GM19328 (cell line): ENCODE measurements around the gene RASA2.
"Not testable (repeated sequence)": the region's sequence is repeated elsewhere in the genome, so short reads cannot be mapped to it uniquely, and the experiment has no call there.

Experiments
- ATAC-seq: cut with Tn5 transposase; IDR thresholded peaks from one replicate; pipeline ENCODE4 v1.9.1; 2021; ENCODE audit warnings: mild to moderate bottlenecking, moderate library complexity; ENCODE audit not compliant: unreplicated experiment

The RASA2 gene

DNA sequence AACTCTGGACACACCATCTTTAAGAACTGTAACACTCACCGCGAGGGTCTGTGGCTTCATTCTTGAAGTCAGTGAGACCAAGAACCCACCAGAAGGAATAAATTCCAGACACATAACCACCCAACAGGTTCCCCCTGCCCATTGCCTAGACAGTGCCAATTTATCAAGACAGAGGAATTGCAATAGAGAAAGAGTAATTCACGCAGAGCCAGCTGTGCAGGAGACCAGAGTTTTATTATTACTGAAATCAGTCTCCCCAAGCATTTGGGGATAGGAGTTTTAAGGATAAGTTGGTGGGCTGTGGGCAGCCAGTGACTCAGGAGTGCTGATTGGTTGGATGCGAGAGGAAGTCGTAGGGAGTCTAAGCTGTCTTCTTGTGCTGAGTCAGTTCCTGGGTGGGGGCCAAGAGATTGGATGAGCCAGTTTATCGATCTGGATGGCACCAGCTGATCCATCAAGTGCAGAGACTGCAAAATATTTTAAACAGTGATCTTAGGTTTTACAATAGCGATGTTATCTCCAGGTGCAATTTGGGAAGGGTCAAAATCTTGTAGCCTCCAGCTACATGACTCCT is 142.1 kb downstream of the RASA2 start:
- not testable (repeated sequence) for ATAC-seq

DNA sequence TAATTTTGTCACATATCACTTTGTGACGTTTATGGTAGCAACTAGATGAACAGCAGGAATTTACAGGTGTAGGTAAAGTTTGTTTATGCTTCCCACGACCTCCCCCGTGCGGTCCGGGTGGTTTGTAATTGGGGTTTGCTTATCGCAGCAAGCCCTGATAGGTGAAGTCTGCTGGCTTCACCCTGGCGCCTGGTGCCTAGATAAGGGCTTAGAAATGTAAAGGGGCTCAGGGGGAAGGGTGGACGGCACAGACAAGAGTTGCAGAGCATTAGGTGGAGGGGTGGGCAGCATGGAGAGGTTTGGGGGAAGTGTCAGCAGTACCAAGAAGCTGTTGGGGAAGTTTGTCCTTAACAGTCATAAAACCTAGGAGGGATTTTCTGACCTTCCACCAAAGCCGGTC is 143.1 kb downstream of the RASA2 start:
- no peak for ATAC-seq

DNA sequence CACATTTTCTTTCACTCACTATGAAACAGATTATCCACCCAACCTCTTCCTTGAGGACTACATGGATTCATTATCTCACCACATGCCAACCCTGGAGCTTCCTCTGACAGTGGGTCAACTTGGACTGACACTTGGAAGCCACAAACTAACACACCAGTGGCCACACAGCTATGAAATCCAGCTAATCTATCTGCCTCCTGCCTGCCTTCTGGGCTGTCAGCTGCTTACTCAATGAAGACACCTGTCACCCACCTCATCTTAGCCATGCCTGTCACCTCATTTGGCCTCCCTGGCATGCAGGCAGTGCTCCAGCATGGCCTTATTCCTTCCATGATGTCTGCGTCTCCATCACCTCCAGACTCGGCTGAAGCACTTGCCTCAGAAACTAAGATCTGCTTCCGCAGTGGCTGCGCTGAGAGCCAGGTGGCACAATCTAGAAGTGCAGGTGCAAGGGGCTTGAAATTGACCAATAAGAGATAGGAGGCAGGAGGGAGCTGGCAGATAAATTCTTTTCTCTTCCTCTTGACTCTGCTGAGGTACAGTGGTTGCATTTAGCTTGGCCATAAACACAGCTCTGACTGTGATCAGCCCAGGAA is 146.1 kb downstream of the RASA2 start:
- ATAC-seq = no peak

DNA sequence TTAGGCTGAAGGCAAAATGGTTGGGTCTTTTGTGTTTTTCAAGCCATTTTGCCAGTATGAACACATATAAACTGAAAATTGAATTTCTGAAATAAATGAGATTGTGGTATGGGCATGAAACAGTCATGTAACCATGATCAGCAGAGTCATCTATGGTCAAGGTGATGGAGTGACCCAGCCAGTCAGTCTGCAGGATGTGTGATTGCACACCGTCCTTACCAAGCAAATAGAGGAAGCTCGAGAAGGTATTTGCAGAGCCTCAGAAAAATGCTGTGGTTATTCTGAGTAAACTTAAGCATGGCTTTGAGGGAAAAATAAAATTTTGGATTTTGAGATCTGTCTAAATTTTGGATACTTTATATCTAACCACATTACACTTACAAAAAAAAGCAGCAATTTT is 155.4 kb downstream of the RASA2 start:
- no peak for ATAC-seq

DNA sequence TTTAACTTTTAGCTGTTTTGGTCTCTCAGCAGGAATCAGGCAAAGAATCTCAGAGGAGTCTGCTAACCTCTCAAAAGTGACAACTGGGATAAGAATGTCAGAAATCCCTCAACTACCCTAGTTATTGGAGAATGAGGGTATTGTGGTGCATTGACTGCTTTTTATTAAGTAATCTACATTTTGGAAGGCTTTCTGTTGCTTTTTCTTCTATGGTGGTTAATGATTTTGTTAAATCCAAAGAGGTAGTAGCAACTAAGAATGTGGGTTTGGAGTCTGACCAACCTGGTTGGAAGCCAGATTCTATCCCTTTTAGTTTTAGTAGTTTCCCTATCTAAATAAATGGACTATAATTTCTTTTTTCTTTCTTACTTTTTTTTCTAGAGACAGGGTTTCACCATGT is 156.6 kb downstream of the RASA2 start:
- no peak for ATAC-seq

DNA sequence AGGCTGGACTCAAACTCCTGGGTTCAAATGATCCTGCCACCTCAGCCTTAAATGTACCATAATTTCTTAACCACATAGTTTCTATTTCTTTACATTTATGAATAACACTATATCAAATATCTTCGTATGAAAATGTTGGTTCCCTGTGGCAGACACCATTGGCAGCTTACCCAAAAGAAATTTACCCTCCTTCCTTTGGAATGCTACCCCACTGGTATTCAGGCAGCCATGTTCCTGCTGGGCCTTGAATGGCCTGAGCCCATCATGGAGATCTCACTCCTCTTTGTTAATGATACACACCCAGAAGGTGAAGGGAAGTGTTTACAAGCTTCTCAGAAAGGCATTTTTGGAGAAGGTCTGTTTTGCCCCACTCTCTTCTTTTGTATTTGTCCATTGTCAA is 157.0 kb downstream of the RASA2 start:
- no peak for ATAC-seq

DNA sequence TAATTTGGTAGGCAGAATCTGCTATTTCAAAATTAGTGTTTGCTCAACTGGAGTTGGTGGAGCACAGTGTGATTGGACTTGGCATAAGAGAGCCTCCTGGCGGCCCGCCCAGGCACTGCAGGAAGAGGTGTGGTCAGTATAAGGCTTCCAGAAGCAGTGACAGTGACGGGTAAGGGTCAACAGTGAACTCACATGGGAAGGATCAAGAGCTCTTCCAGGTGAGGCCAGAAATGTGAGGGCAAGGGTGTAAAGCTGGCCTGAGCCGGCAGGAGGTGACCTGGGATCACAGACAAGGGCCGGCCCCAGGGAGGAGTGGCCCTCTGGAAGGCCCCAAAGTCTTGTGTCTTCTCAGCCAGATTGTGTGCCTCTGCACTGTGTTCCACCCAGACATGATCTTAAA is 158.1 kb downstream of the RASA2 start:
- peak; percentile 76 for ATAC-seq

DNA sequence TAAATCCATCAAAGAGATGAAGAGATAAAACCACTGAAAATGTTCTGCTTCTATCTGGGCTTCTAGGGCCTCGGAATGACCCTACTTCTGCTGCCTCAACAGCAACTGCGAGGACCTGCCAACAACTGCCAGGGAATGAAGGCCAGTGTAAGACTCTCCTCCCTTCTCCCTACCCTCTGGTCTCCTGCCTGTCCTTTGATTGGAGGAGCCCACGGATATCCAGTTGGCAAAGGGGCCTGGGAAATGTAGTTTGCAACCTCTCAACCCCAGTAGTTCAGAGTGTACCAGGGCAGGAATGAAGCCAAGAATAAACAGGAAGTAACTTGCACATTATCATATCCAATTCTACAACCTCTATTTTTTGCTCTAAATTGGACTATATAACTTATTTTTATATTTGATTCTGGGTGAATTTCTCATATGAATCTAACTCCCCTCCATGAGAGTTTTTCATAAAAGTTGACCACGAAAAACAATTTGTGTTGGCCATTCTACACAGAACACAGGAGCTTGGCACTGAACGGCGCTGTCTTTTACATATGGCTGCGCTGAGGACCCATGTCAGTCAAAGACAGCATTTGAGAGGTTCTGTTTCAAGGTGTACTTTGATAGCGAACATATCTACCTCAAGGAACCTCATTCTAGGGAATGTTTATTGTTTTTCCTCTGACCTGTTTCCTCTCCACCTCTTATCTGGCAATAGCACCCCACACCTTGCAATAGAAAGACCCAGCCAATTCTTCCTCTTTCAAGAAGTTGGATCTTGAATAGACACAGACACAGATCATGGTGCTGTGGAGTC is 160.1 kb downstream of the RASA2 start:
- no peak for ATAC-seq

DNA sequence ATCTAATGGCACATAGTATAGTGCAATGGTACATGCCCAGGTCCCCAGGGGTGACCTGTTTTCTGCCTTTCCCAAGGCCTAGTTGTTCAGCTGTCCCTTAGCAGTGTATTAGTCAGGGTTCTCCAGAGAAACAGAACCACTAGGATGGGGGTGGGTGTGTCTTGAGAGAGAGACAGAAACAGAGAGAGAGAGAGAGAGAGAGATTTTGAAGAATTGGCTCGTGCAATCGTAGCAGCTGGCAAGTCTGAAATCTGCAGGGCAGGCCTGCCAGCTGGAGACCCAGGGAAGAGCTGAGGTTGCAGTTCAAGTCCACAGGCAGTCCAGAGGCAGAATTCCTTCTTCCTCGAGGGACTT is 160.7 kb downstream of the RASA2 start:
- no peak for ATAC-seq

DNA sequence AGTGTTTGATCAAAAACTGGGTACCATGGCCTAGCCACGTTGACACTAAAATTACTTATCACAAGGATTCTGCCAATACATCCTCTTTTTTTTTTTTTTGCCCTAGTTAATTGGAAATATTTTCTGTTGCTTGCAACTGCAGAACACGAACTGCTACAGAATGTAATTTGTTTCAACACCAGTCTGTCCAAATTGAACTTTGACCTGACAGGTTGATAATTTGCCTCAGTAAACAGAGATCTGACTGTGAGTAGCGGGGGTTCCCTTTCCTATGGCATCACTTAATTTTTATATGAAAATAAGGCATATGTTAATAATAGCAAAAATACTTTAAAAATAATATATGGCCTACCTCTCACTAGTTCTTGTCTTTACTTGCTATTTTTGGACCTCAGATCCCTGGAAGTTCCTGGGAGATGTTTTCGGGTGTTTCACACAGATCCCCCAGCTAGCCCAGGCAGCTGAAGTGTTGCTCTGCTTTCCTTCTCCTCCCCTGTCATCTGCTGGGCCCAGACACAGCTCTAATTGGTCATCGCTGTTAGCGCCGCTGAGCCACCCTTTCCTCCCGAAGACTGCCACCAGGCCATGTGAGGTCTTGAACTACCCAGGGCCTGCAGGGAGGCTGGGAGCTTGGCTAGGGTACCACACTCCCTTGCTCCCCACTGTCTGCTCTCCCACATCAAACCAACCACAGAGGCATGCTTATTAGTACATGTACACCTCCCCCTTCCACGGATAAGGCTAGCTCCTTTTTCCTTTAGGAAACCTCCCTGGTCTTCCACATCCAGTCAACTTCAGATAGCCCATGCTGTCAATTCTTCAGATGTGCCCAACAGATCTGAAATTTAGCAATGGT is 161.5 kb downstream of the RASA2 start:
- no peak for ATAC-seq

DNA sequence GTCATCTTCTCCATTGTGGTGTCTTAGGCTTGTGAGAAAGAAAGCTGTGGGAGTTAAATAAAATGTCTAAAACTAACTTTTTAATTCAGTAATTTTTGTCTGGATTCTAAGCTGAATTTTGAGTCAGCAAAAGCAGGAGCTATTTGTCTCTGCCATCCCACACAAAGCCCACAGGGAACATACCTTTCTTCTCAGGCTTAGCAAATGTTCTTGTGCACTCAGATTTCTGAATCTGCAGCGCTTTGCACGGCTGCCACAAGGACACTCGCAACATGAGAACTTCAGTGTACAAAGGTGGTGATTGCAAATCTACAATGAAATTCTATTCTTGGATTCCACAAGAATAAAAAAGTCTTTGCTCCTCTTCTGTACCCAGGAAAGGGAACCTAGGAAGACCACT is 163.0 kb downstream of the RASA2 start:
- no peak for ATAC-seq

DNA sequence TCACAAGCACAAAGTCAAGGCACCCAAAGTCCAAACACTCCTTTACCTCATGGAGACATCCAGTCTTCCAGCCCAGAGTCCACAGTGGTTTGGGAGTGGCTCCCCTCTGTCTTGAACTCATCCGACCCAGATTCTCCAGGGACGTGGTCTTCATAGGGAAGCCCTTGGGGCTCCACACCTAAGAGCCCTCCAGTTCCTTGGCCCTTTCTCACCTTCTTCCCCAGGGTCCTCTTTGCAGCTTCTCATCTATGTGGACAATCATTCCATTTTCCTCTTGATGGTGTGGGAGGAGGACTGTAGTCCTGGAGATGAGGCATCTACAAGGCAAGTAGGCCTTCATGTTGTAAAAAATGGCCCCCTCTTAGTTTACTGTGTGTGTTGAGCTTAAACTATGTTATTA is 164.0 kb downstream of the RASA2 start:
- ATAC-seq = no peak

DNA sequence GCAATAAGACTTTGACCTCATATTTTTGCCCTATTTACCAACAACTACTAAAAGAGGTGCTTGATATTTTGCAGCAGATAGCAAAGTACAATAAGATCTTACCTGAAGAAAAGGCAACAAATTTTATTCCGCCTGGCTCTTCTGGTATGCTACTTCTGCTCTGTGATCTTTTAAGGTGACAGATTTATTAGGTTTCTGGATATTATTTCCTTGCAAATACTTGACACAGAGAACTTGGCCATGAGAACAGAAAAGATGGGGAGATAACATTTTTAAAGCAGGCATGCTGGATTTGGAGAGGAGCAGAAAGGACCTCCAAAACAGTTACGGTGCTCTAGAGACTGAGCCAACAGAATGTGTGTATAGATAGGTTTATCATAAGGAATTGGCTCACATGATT is 164.6 kb downstream of the RASA2 start:
- ATAC-seq = no peak

DNA sequence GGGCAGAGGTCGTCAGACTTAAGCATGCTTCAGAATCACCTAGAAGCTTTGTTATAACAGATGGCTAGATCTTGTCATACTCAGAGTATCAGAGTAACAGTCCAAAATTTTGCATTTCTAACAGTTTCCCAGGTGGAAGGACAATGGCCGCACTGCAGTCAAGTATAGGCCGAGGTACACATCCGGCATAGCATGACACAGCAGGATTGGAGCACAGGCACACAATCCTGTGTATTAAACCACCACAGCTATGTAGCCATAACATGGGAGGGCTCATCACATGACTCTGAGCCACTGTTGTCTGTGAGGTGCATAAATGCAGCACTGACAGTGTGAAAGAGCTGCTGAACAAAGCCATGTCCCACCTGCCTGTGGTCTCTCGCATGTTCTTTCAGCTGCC is 165.5 kb downstream of the RASA2 start:
- no peak for ATAC-seq

DNA sequence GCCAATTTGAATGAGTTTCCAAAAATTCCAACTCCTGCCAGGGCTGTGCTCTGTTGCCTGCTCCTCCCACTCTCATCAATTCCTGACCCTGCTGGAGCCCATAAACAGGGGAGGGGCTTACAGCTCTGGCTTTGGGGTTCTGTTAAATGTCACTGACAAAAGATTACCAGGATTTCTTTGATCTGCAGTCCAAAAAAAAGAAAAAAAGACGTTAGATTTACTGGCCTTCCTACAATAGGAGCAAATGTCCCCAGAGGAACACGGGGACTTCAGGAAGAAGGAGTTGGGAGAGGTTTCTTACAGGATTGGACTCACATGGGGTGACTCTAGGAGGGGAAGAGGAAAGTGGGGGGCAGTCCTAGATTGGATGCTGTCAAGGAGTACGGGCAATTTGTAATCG is 167.0 kb downstream of the RASA2 start:
- no peak for ATAC-seq

DNA sequence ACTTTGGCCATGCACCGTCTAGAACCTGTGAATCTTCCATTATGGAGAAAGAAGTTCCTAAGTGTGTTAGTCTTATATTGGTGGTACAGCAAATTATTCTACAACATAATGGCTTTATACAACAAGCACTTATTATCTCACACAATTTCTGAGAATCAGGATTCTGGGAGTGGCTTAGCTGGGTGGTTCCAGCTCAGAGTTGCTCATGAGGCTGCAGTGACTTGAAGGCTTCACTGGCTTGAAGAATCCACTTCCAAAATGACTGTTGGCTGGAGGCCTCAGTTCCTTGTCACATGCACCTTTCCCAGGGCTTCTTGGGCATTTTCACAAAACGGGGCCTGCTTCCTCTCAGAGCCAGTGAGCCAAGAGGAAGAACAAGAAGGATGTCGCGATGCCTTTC is 169.0 kb downstream of the RASA2 start:
- no peak for ATAC-seq

DNA sequence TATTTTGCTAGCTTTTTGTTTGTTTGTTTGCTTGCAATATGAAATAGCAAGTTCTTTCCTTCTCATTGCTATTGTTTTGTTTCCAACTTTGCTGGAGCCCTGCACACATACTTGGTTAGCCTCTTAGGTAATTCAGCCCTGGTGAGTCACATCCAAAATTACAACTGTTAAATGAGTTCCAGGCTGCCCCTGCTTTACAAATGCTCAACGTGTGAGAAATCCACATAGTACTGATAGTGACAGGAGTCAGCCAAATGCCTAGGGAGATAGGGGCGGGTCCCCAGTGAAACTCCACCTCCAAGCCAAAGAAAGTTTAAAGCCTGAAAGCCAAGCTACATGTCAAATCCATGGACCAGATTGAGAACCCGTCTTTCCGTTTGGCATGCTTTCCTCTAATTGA is 169.9 kb downstream of the RASA2 start:
- no peak for ATAC-seq

DNA sequence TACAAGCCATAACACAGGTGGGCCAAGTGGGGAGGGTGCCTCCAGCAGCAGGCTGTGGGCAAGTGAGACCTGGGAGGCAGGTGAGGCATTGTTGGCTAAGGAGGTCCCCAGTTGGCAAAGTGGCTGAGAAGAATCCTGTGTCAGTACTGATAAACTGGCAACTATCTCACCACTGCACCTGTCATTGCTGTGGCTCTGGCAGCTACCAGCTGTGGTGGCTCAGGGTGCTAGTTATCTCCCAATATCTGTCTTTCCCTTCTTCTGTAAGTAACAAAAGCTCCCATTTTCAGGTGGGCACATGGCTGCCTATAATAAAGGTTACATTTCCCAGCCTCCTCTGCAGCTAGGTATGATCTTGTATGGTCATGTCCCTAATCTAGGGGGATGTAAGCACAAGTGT is 170.7 kb downstream of the RASA2 start:
- no peak for ATAC-seq

DNA sequence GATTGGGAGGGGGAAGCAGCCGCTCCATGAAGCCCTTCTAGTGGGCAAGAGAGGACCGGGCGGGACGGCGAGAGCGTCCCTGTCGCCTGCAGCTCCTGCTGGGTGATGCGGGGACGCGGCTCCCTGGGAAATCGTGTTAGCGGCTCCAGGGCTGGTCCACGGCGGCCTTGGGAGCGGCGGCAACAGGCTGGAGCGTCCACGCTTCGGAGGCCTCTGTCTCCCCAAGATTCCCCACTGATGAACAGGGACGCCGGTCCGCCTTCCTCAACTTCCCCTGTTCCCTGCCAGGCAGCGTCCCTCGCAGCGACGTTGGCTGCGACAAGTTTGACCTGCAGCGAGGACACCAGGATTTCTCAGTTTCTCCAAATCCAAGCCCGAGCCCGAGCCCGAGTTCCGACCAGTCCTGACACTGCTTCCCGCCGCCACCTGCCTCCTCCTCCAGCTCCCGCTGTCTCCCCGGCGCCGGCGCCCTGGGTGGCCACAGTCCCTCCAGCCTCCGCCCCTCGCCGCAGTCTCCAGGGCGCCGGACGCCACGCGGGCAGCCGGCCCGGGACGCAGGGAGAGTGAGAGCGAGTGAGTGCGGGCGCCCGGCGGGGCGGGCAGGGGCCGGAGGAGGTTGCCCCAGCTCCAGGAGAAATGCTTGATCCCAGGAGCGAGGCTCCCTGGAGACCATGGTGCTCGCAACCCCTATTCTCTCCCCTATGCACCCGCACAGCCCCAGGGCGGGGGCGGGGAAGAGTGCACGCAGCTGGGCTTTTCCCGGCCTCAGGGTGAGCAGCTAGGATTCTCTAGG is 173.2 kb downstream of the RASA2 start:
- no peak for ATAC-seq

DNA sequence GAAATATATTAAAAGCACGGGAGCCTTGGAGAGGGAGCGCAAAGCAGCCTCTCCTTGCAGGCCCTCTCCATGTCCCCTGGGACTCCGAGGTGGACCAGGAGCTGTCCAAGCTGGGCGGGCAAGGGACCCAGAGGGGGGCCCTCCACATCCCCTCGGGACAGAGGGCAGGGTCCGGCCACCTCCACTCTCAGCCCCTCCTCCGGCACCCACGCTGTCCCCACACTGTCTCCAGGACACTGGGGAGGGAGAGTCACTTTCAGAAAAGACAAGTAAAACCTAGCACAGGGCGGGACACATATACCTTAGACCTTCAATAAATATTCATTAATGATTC is 173.8 kb downstream of the RASA2 start:
- ATAC-seq = no peak
